Tibial artery (tissue), 4 donors: ENCODE measurements around the gene ZNF205.

Source experiments
- DNase-seq, 2 donors: peaks; one replicate each; pipeline ENCODE4 v3.0.0-alpha.2; 2019
- H3K27ac ChIP-seq, 2 donors: fragments of 200-600 bp; sonication (generic) in 1 of 2; 1 replicate in 1 of 2; 2 replicates in 1 of 2; pipeline ENCODE4 v1.5.1; 2018 to 2019; ENCODE audit warnings: mild to moderate bottlenecking in 1 of 2
- H3K27me3 ChIP-seq, 2 donors: fragments of 200-600 bp; sonication (generic) in 1 of 2; one replicate each; pipeline versions ENCODE4 v1.5.1 to v1.6.0; 2016 to 2019
- H3K36me3 ChIP-seq, 3 donors: fragments of 200-600 bp; sonication (generic) in 2 of 3; one replicate each; pipeline ENCODE4 v1.5.1; 2016 to 2019; ENCODE audit warnings: mild to moderate bottlenecking in 2 of 3
- H3K4me1 ChIP-seq, 4 donors: fragments of 200-600 bp; sonication (generic) in 2 of 4; 1 replicate in 3 of 4; 2 replicates in 1 of 4; pipeline ENCODE4 v1.5.1; 2016 to 2019
- H3K4me3 ChIP-seq, 2 donors: fragments of 200-600 bp; sonication (generic) in 1 of 2; 1 replicate in 1 of 2; 2 replicates in 1 of 2; pipeline ENCODE4 v1.5.1; 2018 to 2019; ENCODE audit warnings: mild to moderate bottlenecking in 2 of 2
- H3K9me3 ChIP-seq, 3 donors: fragments of 200-600 bp; sonication (generic) in 1 of 3; one replicate each; pipeline ENCODE4 v1.5.1; 2016 to 2019
- intact Hi-C: fragments of 100-400 bp; cut with DNase I; formaldehyde crosslinking; loops from one replicate; pipeline ENCODE4 v1.15.0; 2023; ENCODE audit warnings: low total_unique reads
- TF ChIP-seq, protein P1 (sequence below), 2 experiments: fragments of 200-600 bp in 1 of 2; fragments of 450-650 bp in 1 of 2; IDR thresholded peaks; one replicate each; pipeline ENCODE4 v1.5.1; 2017 to 2019; ENCODE audit warnings: antibody characterized with exemption in 2 of 2, mild to moderate bottlenecking in 1 of 2, moderate library complexity in 1 of 2

Gene ZNF205

DNA sequence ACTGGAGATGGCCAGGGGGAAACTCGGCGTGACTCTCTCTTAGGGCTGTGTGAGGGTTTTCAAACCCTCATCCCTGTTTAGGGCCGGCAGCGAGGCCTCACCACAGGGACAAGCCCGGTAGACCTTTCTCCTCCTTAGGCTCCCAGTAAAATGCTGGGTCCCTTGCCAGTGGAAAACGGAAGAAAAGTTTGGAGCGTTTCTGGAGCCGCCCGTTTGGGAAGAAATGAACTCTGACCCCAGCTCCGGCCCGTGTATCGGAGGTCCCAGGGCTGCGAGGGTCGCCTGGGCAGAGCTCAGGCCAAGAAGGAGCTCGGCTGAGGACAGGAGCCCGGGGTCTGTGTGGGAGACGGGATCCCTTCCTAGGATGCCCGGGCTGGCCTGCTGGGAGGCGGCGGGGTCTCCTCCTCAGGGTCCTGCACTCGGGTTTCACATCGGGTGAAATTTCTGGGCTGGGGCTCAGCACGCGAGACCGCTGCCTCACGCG, 45.7 kb downstream of the ZNF205 start:
- DNase-seq = no peak
- Histone ChIP-seq H3K36me3 (no peaks in the 10 kb centered on the region), H3K27ac (peak overlapping the region; percentile 79 to 85), H3K27me3 (peaks cover 0 to 23% of the 10 kb centered on the region in 2 donors), H3K4me3 (peak overlapping the region; percentile 63 to 72), H3K4me1 (peaks cover 0 to 20% (median 13%) of the 10 kb centered on the region in 4 donors), H3K9me3 (peaks cover 0 to 6% (median 0%) of the 10 kb centered on the region in 3 donors)
- TF ChIP-seq, protein P1, sequence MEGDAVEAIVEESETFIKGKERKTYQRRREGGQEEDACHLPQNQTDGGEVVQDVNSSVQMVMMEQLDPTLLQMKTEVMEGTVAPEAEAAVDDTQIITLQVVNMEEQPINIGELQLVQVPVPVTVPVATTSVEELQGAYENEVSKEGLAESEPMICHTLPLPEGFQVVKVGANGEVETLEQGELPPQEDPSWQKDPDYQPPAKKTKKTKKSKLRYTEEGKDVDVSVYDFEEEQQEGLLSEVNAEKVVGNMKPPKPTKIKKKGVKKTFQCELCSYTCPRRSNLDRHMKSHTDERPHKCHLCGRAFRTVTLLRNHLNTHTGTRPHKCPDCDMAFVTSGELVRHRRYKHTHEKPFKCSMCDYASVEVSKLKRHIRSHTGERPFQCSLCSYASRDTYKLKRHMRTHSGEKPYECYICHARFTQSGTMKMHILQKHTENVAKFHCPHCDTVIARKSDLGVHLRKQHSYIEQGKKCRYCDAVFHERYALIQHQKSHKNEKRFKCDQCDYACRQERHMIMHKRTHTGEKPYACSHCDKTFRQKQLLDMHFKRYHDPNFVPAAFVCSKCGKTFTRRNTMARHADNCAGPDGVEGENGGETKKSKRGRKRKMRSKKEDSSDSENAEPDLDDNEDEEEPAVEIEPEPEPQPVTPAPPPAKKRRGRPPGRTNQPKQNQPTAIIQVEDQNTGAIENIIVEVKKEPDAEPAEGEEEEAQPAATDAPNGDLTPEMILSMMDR (IDR thresholded peaks at IDR 0.05) = no peak
- intact Hi-C loops = loop anchor here (10.0 kb wide), 1 partner anchor 347 kb away; the partner anchor contains the start of gene CLUAP1

DNA sequence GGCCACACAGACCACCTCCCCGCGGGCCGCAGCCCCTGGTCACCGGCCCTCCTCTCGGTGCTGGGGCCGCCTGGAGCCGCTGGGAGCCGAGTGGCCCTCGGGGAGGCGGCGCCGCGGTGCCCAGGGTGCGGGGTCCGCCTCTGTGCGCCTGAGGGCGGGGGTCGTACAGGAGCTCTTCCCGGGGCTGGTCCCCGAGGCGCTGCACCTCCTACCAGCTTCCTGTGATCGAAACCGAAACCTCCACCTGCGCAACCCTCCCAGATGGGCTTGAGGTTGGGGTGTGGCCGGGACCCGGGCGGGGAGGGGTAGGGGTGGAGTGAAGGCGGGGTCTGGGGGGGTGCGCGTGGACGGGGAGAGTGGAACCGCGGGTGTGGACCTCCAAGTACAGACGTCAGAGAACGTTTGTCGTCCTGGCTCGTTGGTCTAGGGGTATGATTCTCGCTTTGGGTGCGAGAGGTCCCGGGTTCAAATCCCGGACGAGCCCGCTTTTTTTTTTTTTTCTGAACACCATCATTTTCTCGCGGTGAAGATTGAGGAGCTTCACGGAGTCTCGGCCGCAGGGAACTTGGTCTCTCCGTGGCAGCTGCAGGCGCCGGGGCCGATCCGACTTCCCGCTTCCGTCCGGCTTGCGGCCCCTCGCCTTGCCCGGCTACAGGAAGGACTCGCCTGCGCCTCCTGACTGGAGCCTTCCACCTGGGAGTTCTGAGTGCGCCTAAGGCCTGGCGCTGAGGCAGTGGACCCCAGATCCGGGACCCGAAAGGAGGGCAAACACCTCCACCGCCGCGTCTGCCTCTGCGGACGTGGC, 46.3 kb downstream of the ZNF205 start:
- intact Hi-C loops = loop anchor here (10.0 kb wide), 1 partner anchor 346 kb away; the partner anchor contains the start of gene CLUAP1
- Histone ChIP-seq H3K9me3 (peaks cover 0 to 6% (median 0%) of the 10 kb centered on the region in 3 donors), H3K36me3 (no peaks in the 10 kb centered on the region), H3K4me3 (peak overlapping the region; percentile 63 to 72), H3K27ac (peak overlapping the region; percentile 79 to 85), H3K27me3 (peaks cover 0 to 23% of the 10 kb centered on the region in 2 donors), H3K4me1 (peaks cover 0 to 20% (median 13%) of the 10 kb centered on the region in 4 donors)
- peak; percentile 82 to 94 for DNase-seq
- TF ChIP-seq, protein P1 (IDR thresholded peaks at IDR 0.05) = no peak

DNA sequence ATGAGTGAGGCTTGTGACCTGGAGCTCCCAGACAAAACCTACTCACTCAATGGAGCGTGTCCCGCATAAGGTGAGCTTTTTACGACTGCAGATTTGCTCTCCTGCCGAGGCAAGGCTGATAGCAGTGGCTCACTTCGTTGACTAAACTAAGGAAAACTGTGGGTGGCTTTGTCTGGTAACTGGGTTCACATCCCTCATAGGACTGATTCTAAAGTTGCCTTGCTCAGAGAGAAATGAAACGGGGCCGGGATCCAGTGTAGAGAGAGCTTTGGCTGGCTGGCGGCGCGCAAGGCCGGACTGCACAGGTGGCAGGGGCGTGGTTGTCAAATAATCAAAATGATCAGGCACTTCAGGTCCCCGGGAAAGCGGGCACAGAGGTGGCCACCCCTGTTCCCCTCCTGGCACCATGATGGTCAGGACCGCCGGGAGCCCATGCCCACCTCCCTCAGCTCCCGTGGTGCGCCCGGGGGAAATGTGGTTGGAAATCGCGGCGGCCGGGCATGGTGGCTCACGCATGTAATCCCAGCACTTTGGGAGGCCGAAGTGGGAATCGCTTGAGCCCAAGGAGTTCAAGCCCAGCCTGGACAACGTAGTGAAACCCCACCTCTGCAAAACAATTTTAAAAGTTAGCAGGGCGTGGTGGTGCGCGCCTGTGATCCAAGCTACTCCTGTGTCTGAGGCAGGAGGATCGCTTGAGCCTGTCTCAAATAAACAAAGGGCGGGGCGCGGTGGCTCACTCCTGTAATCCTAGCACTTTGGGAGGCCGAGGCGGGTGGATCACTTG, 49.0 kb downstream of the ZNF205 start:
- H3K9me3 ChIP-seq = no peaks in the 10 kb centered on the region
- no peak overlapping the region for H3K27ac ChIP-seq
- no peak for DNase-seq
- no peaks in the 10 kb centered on the region for H3K36me3 ChIP-seq
- intact Hi-C loops = no loop called here
- H3K4me3 ChIP-seq = no peak overlapping the region
- H3K4me1 ChIP-seq = peaks cover 0 to 24% (median 13%) of the 10 kb centered on the region in 4 donors
- H3K27me3 ChIP-seq = peaks cover 0 to 37% of the 10 kb centered on the region in 2 donors
- TF ChIP-seq, protein P1 (IDR thresholded peaks at IDR 0.05) = no peak

DNA sequence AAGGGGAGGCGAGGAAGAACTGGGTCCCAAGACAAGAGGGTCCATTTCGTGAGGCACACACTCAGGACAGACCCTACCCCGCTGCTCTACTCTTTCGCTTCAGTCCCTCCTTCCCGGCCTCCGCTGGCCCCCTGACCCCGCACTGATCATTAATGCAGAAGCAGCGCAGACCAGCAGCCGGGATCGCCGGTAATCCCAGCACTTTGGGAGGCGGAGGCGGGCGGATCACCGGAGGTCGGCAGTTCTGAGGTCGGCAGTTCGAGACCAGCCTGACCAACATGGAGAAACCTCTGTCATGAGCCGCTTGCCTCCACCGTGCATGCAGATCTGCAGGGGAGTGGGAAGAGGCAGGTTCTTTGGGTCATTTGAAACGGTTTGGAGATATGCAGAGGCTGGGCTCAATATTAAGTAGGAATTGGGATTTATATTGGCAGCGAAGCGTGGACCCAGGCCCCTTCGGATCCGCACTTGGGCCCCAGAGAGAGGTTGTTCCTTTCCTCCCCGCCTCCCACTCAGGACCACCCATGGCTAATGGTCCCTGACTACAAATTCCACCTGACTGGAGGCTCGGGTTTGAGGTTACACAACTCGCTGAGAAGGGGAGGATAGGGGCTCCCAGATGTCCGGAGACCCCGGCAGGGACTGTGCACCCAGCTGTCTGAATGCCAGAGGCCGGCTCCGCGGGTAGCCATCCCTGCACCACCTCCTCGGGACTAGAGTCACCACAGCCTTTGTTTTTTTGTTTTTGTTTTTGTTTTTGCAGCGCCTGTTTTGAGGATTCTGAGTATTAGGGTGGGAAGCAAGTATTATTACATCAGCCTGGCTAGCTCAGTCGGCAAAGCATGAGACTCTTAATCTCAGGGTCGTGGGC, 52.0 kb downstream of the ZNF205 start:
- no peak overlapping the region for H3K4me3 ChIP-seq
- no peaks in the 10 kb centered on the region for H3K36me3 ChIP-seq
- H3K9me3 ChIP-seq = no peaks in the 10 kb centered on the region
- H3K4me1 ChIP-seq = peaks cover 0 to 14% (median 6%) of the 10 kb centered on the region in 4 donors
- intact Hi-C loops = no loop called here
- TF ChIP-seq, protein P1 (IDR thresholded peaks at IDR 0.05) = no peak
- H3K27ac ChIP-seq = no peak overlapping the region
- no peak for DNase-seq
- peaks cover 0 to 52% of the 10 kb centered on the region in 2 donors for H3K27me3 ChIP-seq
